ENCODE results near the gene POLR3H. TPM values are rescaled to one million over a fixed set of nuclear protein-coding genes. Genes with fewer than 3 reads are reported as not detected.
A peak's percentile ranks its signal among the peaks of the same experiment; 100 is the strongest.

The POLR3H gene
- total and polyA plus RNA-seq, 7 donors: 13.1 to 28.6 (median 18.4) TPM

GRCh38 chr22:41518048-41518347 lies 26.3 kb downstream of the POLR3H start:
- TF ChIP-seq CTCF (IDR thresholded peaks at IDR 0.05): no peak
- 54 to 78% (median 65%) methylated on average over 5 to 7 of the region's 7 CpGs for WGBS, 3 donors
- H3K4me1 ChIP-seq: peaks cover 40% of the 10 kb centered on the region
- peak in 3 of 4 donors; percentile 1 to 4 (median 2) for ATAC-seq
- no peak for DNase-seq
- intact Hi-C loops (cut with DNase I): loop anchor here in 1 of 2 donors (5.0 kb wide), 1 partner anchor 116 kb away; no protein-coding TSS in a partner anchor
- H3K36me3 ChIP-seq (ENCODE audit: insufficient read depth in 1 of 2, low read depth in 1 of 2): peaks cover 3 to 93% of the 10 kb centered on the region in 2 donors
- peak overlapping the region; percentile 31 for H3K27ac ChIP-seq
- H3K27me3 ChIP-seq (ENCODE audit: insufficient read depth in 3 of 3, low read length in 2 of 3): no peaks in the 10 kb centered on the region
- H3K9me3 ChIP-seq: no peaks in the 10 kb centered on the region
- no peak overlapping the region for H3K4me3 ChIP-seq

GRCh38 chr22:41517172-41518047 lies 26.9 kb downstream of the POLR3H start:
- 47 to 62% (median 49%) methylated on average over 22 of the region's 22 CpGs for WGBS, 3 donors
- TF ChIP-seq CTCF (IDR thresholded peaks at IDR 0.05): peak; percentile 88
- peaks cover 45% of the 10 kb centered on the region for H3K4me1 ChIP-seq
- intact Hi-C loops (cut with DNase I): loop anchor here (1.0 to 5.0 kb wide), 3 partner anchors 33 to 115 kb away; no protein-coding TSS in a partner anchor
- H3K9me3 ChIP-seq: no peaks in the 10 kb centered on the region
- H3K27me3 ChIP-seq (ENCODE audit: insufficient read depth in 3 of 3, low read length in 2 of 3): no peaks in the 10 kb centered on the region
- peak overlapping the region; percentile 19 for H3K27ac ChIP-seq
- ATAC-seq (peak; percentile 47 to 63 (median 60)), DNase-seq (peak; percentile 69 to 85)
- H3K4me3 ChIP-seq: no peak overlapping the region
- peaks cover 2 to 90% of the 10 kb centered on the region in 2 donors for H3K36me3 ChIP-seq (ENCODE audit: insufficient read depth in 1 of 2, low read depth in 1 of 2)

GRCh38 chr22:41516462-41516861 lies 27.8 kb downstream of the POLR3H start:
- Histone ChIP-seq H3K27ac (peak overlapping the region; percentile 23), H3K36me3 (ENCODE audit: insufficient read depth in 1 of 2, low read depth in 1 of 2) (peaks cover 2 to 90% of the 10 kb centered on the region in 2 donors), H3K4me1 (peaks cover 55% of the 10 kb centered on the region), H3K9me3 (no peaks in the 10 kb centered on the region), H3K27me3 (ENCODE audit: insufficient read depth in 3 of 3, low read length in 2 of 3) (no peaks in the 10 kb centered on the region), H3K4me3 (no peak overlapping the region)
- WGBS, 3 donors: 81 to 90% (median 83%) methylated on average over 8 of the region's 8 CpGs
- DNase-seq (no peak), ATAC-seq (no peak)
- no peak for TF ChIP-seq CTCF (IDR thresholded peaks at IDR 0.05)
- intact Hi-C loops (cut with DNase I): loop anchor here (2.0 to 5.0 kb wide), 2 partner anchors 112 to 114 kb away; no protein-coding TSS in a partner anchor

- no peak for TF ChIP-seq CTCF (IDR thresholded peaks at IDR 0.05)
- peak in 3 of 4 donors; percentile 3 to 74 (median 13) for ATAC-seq
- Histone ChIP-seq H3K36me3 (ENCODE audit: insufficient read depth in 1 of 2, low read depth in 1 of 2) (peaks cover 4 to 84% of the 10 kb centered on the region in 2 donors), H3K27me3 (ENCODE audit: insufficient read depth in 3 of 3, low read length in 2 of 3) (no peaks in the 10 kb centered on the region), H3K27ac (peak overlapping the region; percentile 74), H3K4me3 (no peak overlapping the region), H3K4me1 (peaks cover 74% of the 10 kb centered on the region), H3K9me3 (no peaks in the 10 kb centered on the region)
- peak in 1 of 2 donors; percentile 80 for DNase-seq
- WGBS, 3 donors: 29 to 40% (median 31%) methylated on average over 5 of the region's 5 CpGs
- intact Hi-C loops (cut with DNase I): loop anchor here (5.0 kb wide), 2 partner anchors 41 to 66 kb away; partner anchors contain the start of gene TOB2 (in 1 of the 2)
Observed at GRCh38 chr22:41513391-41513790, 30.9 kb downstream of the POLR3H start.

All from psoas muscle (tissue), 8 donors.